SK-N-SH (cell line): ENCODE measurements around the gene BTK. TPM values are rescaled to one million over a fixed set of nuclear protein-coding genes. Genes with fewer than 3 reads are reported as not detected.

Experiments used
- CTCF ChIA-PET: fragments of 300-600, 350-600 bp; formaldehyde crosslinking; extraction: SDS; loops from one replicate; lab custom pipeline; 2021; lab: Yijun Ruan, JAX
- POLR2A ChIA-PET: fragments of 350-600 bp; sonication (Branson Sonifier 250); formaldehyde crosslinking; extraction: SDS; loops from one replicate; lab custom pipeline; 2020; ENCODE audit warnings: antibody characterized with exemption, inconsistent platforms; lab: Yijun Ruan, JAX
- DNase-seq: peaks from one replicate; pipeline ENCODE4 v3.0.0; 2012
- H2AFZ ChIP-seq: fragments of 200-600 bp; sonication (generic); 2 replicates; pipeline ENCODE4 v1.8.1; 2016; ENCODE audit warnings: antibody characterized with exemption, mild to moderate bottlenecking, low read depth
- H3F3A ChIP-seq: fragments of 200-600 bp; sonication (generic); replicated peaks from 2 replicates; pipeline ENCODE3; 2016; ENCODE audit warnings: antibody characterized with exemption, mild to moderate bottlenecking; ENCODE audit not compliant: insufficient read depth
- H3K27ac ChIP-seq, 2 experiments: fragments of 200-500 bp in 1 of 2; fragments of 200-600 bp in 1 of 2; sonication (Bioruptor generic) in 1 of 2; sonication (generic), shearing (Covaris generic) in 1 of 2; 2 replicates each; pipeline versions ENCODE4 v1.5.1 to v1.6.1; 2014 to 2016; ENCODE audit warnings: low read depth in 2 of 2, inconsistent platforms in 1 of 2, low read length in 1 of 2, mild to moderate bottlenecking in 1 of 2, mixed read lengths in 1 of 2
- H3K27me3 ChIP-seq: fragments of 200-600 bp; sonication (generic), shearing (Covaris generic); 2 replicates; pipeline ENCODE4 v1.6.1; 2016; ENCODE audit warnings: mixed run types; ENCODE audit not compliant: insufficient read depth
- H3K36me3 ChIP-seq, 2 experiments: fragments of 200-500 bp in 1 of 2; fragments of 200-600 bp in 1 of 2; sonication (Bioruptor generic) in 1 of 2; sonication (generic) in 1 of 2; replicated peaks in 1 of 2; 2 replicates each; pipeline versions ENCODE3 to v1.5.1; 2014 to 2016; ENCODE audit warnings: low read length in 1 of 2, mild to moderate bottlenecking in 1 of 2; ENCODE audit not compliant: insufficient read depth in 2 of 2, control insufficient read depth in 1 of 2
- H3K4me1 ChIP-seq, 2 experiments: fragments of 200-500 bp in 1 of 2; fragments of 200-600 bp in 1 of 2; sonication (Bioruptor generic) in 1 of 2; sonication (generic), shearing (Covaris generic) in 1 of 2; 2 replicates each; pipeline versions ENCODE4 v1.5.1 to v1.6.1; 2014 to 2016; ENCODE audit warnings: low read depth in 1 of 2, low read length in 1 of 2, mixed run types in 1 of 2; ENCODE audit not compliant: insufficient read depth in 2 of 2, control insufficient read depth in 1 of 2
- H3K4me2 ChIP-seq: fragments of 200-600 bp; sonication (generic), shearing (Covaris generic); 2 replicates; pipeline ENCODE4 v1.6.1; 2017; ENCODE audit warnings: mixed run types
- H3K4me3 ChIP-seq, 2 experiments: fragments of 200-500 bp in 1 of 2; fragments of 200-600 bp in 1 of 2; sonication (Bioruptor generic) in 1 of 2; sonication (generic), shearing (Covaris generic) in 1 of 2; 2 replicates each; pipeline versions ENCODE4 v1.5.1 to v1.8.1; 2014 to 2016; ENCODE audit warnings: low read depth in 2 of 2, inconsistent platforms in 1 of 2, low read length in 1 of 2, mild to moderate bottlenecking in 1 of 2, mixed read lengths in 1 of 2, moderate library complexity in 1 of 2
- H3K79me2 ChIP-seq: fragments of 200-600 bp; sonication (generic); 2 replicates; pipeline ENCODE4 v1.8.1; 2017; ENCODE audit warnings: mild to moderate bottlenecking; ENCODE audit not compliant: insufficient read depth
- H3K9ac ChIP-seq: fragments of 200-600 bp; sonication (generic); 2 replicates; pipeline ENCODE4 v1.6.1; 2017; ENCODE audit warnings: mixed run types
- H3K9me2 ChIP-seq: fragments of 200-600 bp; sonication (generic); 2 replicates; pipeline ENCODE4 v1.6.1; 2017; ENCODE audit warnings: mixed run types
- H3K9me3 ChIP-seq: fragments of 200-600 bp; sonication (generic); 2 replicates; pipeline ENCODE4 v1.6.1; 2017; ENCODE audit warnings: mixed run types, mild to moderate bottlenecking, moderate library complexity
- H4K20me1 ChIP-seq: fragments of 200-600 bp; sonication (generic); 2 replicates; pipeline ENCODE4 v1.6.1; 2017; ENCODE audit warnings: mild to moderate bottlenecking, mixed run types; ENCODE audit not compliant: insufficient read depth
- CHD2 ChIP-seq: fragments of 150-350 bp; IDR thresholded peaks from 2 replicates; pipeline ENCODE4 v1.6.1; 2018; ENCODE audit warnings: low read length; ENCODE audit not compliant: partially characterized antibody
- CTCF ChIP-seq: fragments of 200-600 bp; sonication (generic); IDR thresholded peaks from 2 replicates; pipeline ENCODE4 v1.6.1; 2017; ENCODE audit warnings: antibody characterized with exemption, mild to moderate bottlenecking, moderate library complexity
- FOXJ3 ChIP-seq: sonication (generic); formaldehyde crosslinking; IDR thresholded peaks from 2 replicates; pipeline ENCODE4 v1.5.1; 2020; ENCODE audit warnings: mild to moderate bottlenecking, missing genetic modification reagents
- FOXM1 ChIP-seq: IDR thresholded peaks from 2 replicates; pipeline ENCODE4 v1.4.0; 2012; ENCODE audit warnings: low read depth, mild to moderate bottlenecking
- GABPA ChIP-seq: IDR thresholded peaks from 2 replicates; pipeline ENCODE4 v1.4.0; 2012; ENCODE audit warnings: low read depth, mild to moderate bottlenecking
- GATA2 ChIP-seq: sonication (generic); formaldehyde crosslinking; IDR thresholded peaks from 2 replicates; pipeline ENCODE4 v1.5.0; 2020; ENCODE audit warnings: mild to moderate bottlenecking, missing genetic modification reagents
- JUND ChIP-seq: IDR thresholded peaks from 2 replicates; pipeline ENCODE4 v1.4.0; 2012
- NFIC ChIP-seq: IDR thresholded peaks from 2 replicates; pipeline ENCODE4 v1.4.0; 2012; ENCODE audit warnings: borderline replicate concordance
- NRF1 ChIP-seq: IDR thresholded peaks from 2 replicates; pipeline ENCODE4 v1.6.1; 2012; ENCODE audit warnings: low read depth, mild to moderate bottlenecking, low read length
- POLR2AphosphoS5 ChIP-seq: IDR thresholded peaks from 2 replicates; pipeline ENCODE4 v1.6.1; 2012; ENCODE audit warnings: low read depth, low read length
- RAD21 ChIP-seq: IDR thresholded peaks from 2 replicates; pipeline ENCODE4 v1.6.1; 2012; ENCODE audit warnings: mild to moderate bottlenecking, low read length
- RCOR1 ChIP-seq: fragments of 150-350 bp; IDR thresholded peaks from 2 replicates; pipeline ENCODE4 v1.6.1; 2017; ENCODE audit warnings: antibody characterized with exemption, low read length
- REST ChIP-seq: IDR thresholded peaks from 2 replicates; pipeline ENCODE4 v1.6.1; 2012; ENCODE audit warnings: mild to moderate bottlenecking, low read depth, low read length, moderate library complexity
- RFX5 ChIP-seq: IDR thresholded peaks from 2 replicates; pipeline ENCODE4 v1.6.1; 2012; ENCODE audit warnings: mild to moderate bottlenecking, improper control_type of control experiment, low read length
- RXRA ChIP-seq: IDR thresholded peaks from 2 replicates; pipeline ENCODE4 v1.4.0; 2012; ENCODE audit warnings: low read depth, mild to moderate bottlenecking, borderline replicate concordance
- SIN3A ChIP-seq: IDR thresholded peaks from 2 replicates; pipeline ENCODE4 v1.6.1; 2012; ENCODE audit warnings: low read depth, mild to moderate bottlenecking, low read length, moderate library complexity, borderline replicate concordance
- SMC3 ChIP-seq: IDR thresholded peaks from 2 replicates; pipeline ENCODE4 v1.6.1; 2012; ENCODE audit warnings: low read depth, low read length, improper control_type of control experiment
- TAF1 ChIP-seq: IDR thresholded peaks from 2 replicates; pipeline ENCODE4 v1.6.1; 2012; ENCODE audit warnings: low read depth, mild to moderate bottlenecking, low read length, moderate library complexity, borderline replicate concordance
- TCF12 ChIP-seq: IDR thresholded peaks from 2 replicates; pipeline ENCODE4 v1.4.0; 2012
- WGBS: methylation state at CpG from one replicate; pipeline ENCODE4 v1.1.6; 2017; ENCODE audit warnings: low lambda C conversion rate; 5-methylcytosine and 5-hydroxymethylcytosine counted together
- polyA plus RNA-seq, 3 experiments: library from polyadenylated mRNA; depleted of rRNA; stranded (reverse); fragments of >200 nt; gene quantifications; 2 replicates each; pipeline ENCODE4 v1.2.3, GENCODE V29; 2012

The BTK gene
- polyA plus RNA-seq, 1 of the 3 experiments (the other 2 are of a cell fraction): not detected

GRCh38 chrX:101415180-101416145 lies 29.5 kb upstream of the BTK start:
- CTCF ChIA-PET: interaction anchor here (0.7 to 3.4 kb wide), 16 partner anchors 8 to 1245 kb away, joined by 3 to 24 read pairs (median 3); partner anchors contain the start of genes ARMCX6, GLA, HNRNPH2 and RPL36A

GRCh38 chrX:101411984-101412383 lies 26.0 kb upstream of the BTK start:
- Histone ChIP-seq H3K4me1 (peaks cover 0 to 10% of the 10 kb centered on the region in 2 experiments; a peak in 2 of 4 replicates), H2AFZ (no peak overlapping the region), H3K9me2 (no peaks in the 10 kb centered on the region), H3K27ac (no peak overlapping the region), H3K36me3 (peaks cover 21 to 29% of the 10 kb centered on the region in 2 experiments), H3K27me3 (no peaks in the 10 kb centered on the region), H3K9ac (no peak overlapping the region), H4K20me1 (peaks cover 20% of the 10 kb centered on the region; the same call in 1 of the 2 replicates), H3K9me3 (no peaks in the 10 kb centered on the region), H3F3A (peaks cover 13% of the 10 kb centered on the region), H3K4me2 (no peak overlapping the region), H3K79me2 (peaks cover 52% of the 10 kb centered on the region), H3K4me3 (no peak overlapping the region)
- CTCF ChIA-PET: interaction anchor here (1.0 kb wide), 1 partner anchor 21 kb away, joined by 3 read pairs; the partner anchor contains the start of gene RPL36A
- 94% methylated on average over 10 of the region's 10 CpGs for WGBS
- POLR2A ChIA-PET: no interaction called here
- DNase-seq: no peak
- TF ChIP-seq TAF1 (no peak), CHD2 (no peak), REST (no peak), RFX5 (no peak), NRF1 (no peak), RXRA (no peak), GATA2 (no peak), RCOR1 (no peak), POLR2AphosphoS5 (no peak), TCF12 (no peak), JUND (no peak), GABPA (no peak), NFIC (no peak), FOXM1 (no peak), SIN3A (no peak)

More at GRCh38 chrX:101415180-101416145, 29.5 kb upstream of the BTK start:
- Histone ChIP-seq H3K9me3 (no peaks in the 10 kb centered on the region), H3K4me3 (no peak overlapping the region), H4K20me1 (peaks cover 17% of the 10 kb centered on the region; the same call in 1 of the 2 replicates), H3K79me2 (peaks cover 26% of the 10 kb centered on the region), H3K27ac (peak overlapping the region; percentile 25 to 47; a peak in 3 of 4 replicates), H3K9ac (no peak overlapping the region), H3K36me3 (peaks cover 21 to 29% of the 10 kb centered on the region in 2 experiments), H3K27me3 (no peaks in the 10 kb centered on the region), H3K4me1 (peaks cover 0 to 6% of the 10 kb centered on the region in 2 experiments; a peak in 2 of 4 replicates), H3K9me2 (no peaks in the 10 kb centered on the region), H2AFZ (no peak overlapping the region), H3K4me2 (no peak overlapping the region), H3F3A (peaks cover 13% of the 10 kb centered on the region)
- 67% methylated on average over 12 of the region's 12 CpGs for WGBS
- TF ChIP-seq SMC3: peak; percentile 49
- no peak for TF ChIP-seq NRF1
- no peak for TF ChIP-seq FOXM1
- no peak for TF ChIP-seq FOXJ3 (CRISPR knock-in tag)
- peak; percentile 84 for TF ChIP-seq CTCF
- peak; percentile 83 for TF ChIP-seq RAD21
- 0 out of 2 replicates have a peak, but pooled peaks have one; percentile 19 for TF ChIP-seq SIN3A
- DNase-seq: peak; percentile 58
- POLR2A ChIA-PET: no interaction called here
